SJSA1 (cell line): ENCODE measurements around the gene SLIT3. TPM values are rescaled to one million over a fixed set of nuclear protein-coding genes. Genes with fewer than 3 reads are reported as not detected.
A peak's percentile ranks its signal among the peaks of the same experiment; 100 is the strongest.

Experiments used
- DNase-seq, 2 experiments: peaks; one replicate each; pipeline ENCODE4 v3.0.0-alpha.2; 2015 to 2020; ENCODE audit warnings: low spot score in 2 of 2, low read depth in 1 of 2
- H3K27ac ChIP-seq: fragments of 250-450 bp; sonication (Bioruptor Pico); 2 replicates; pipeline ENCODE4 v1.5.1; 2020; ENCODE audit warnings: mild to moderate bottlenecking, moderate library complexity
- H3K27me3 ChIP-seq: fragments of 250-450 bp; sonication (Bioruptor Pico); replicated peaks from 2 replicates; pipeline ENCODE4 v1.5.1; 2020; ENCODE audit warnings: mild to moderate bottlenecking, moderate library complexity
- H3K36me3 ChIP-seq: fragments of 250-450 bp; sonication (Bioruptor Pico); 2 replicates; pipeline ENCODE4 v1.5.1; 2020; ENCODE audit warnings: mild to moderate bottlenecking
- H3K4me1 ChIP-seq: fragments of 250-450 bp; sonication (Bioruptor Pico); replicated peaks from 2 replicates; pipeline ENCODE4 v1.6.1; 2021; ENCODE audit warnings: mild to moderate bottlenecking
- H3K4me3 ChIP-seq: fragments of 250-450 bp; sonication (Bioruptor Pico); 2 replicates; pipeline ENCODE4 v1.5.1; 2020; ENCODE audit warnings: mild to moderate bottlenecking
- H3K9me3 ChIP-seq: fragments of 250-450 bp; sonication (Bioruptor Pico); replicated peaks from 2 replicates; pipeline ENCODE4 v1.5.1; 2020; ENCODE audit warnings: mild to moderate bottlenecking
- total RNA-seq: library from RNA; depleted of rRNA; stranded (reverse); fragments of >200 nt; shearing (Covaris generic); gene quantifications from 2 replicates; pipeline ENCODE4 v1.2.3, GENCODE V29; 2014

SLIT3 gene
- total RNA-seq, 1 experiment from 2014 or later, result 19.0 TPM

- Histone ChIP-seq H3K4me1 (peaks cover 12% of the 10 kb centered on the region), H3K27ac (no peak overlapping the region), H3K4me3 (no peak overlapping the region), H3K9me3 (no peaks in the 10 kb centered on the region), H3K36me3 (no peaks in the 10 kb centered on the region), H3K27me3 (no peaks in the 10 kb centered on the region)
- DNase-seq, result peak in 1 of 2 experiments; percentile 53
Measured at GRCh38 chr5:169307646-169308045, 6.7 kb upstream of the SLIT3 start.

DNA sequence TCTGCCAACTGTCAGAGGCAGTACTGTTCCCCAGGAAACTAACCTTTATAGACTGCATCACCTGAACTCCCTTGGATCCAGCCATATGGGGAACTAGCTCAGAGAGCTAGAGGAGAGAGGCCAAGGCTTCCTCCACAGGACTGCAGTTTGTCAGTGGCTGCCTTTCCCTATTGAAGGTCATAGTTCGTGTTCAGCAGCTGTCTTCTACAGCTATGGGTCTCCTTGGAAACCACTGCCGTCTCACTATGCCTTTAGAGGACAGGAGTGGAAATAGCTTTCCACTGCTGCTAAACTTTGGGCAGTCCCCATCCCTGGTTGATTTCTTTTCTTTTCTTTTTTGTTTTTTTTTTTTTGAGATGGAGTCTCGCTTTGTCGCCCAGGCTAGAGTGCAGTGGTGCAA is 4.4 kb upstream of the SLIT3 start:
- H3K36me3 ChIP-seq, result peaks cover 6% of the 10 kb centered on the region; the same call in 1 of the 2 replicates
- H3K9me3 ChIP-seq, result peaks cover 3% of the 10 kb centered on the region; the same call in 1 of the 2 replicates
- no peaks in the 10 kb centered on the region for H3K27me3 ChIP-seq
- H3K4me1 ChIP-seq, result peaks cover 33% of the 10 kb centered on the region
- no peak overlapping the region for H3K27ac ChIP-seq
- no peak for DNase-seq
- no peak overlapping the region for H3K4me3 ChIP-seq

- Histone ChIP-seq H3K4me1 (peaks cover 42% of the 10 kb centered on the region), H3K9me3 (peaks cover 3% of the 10 kb centered on the region; the same call in 1 of the 2 replicates), H3K4me3 (no peak overlapping the region), H3K27me3 (no peaks in the 10 kb centered on the region), H3K27ac (no peak overlapping the region), H3K36me3 (peaks cover 6% of the 10 kb centered on the region; the same call in 1 of the 2 replicates)
- DNase-seq, result no peak
Measured at GRCh38 chr5:169304175-169304574, 3.2 kb upstream of the SLIT3 start.

GRCh38 chr5:169303119-169303515 is 2.2 kb upstream of the SLIT3 start:
- Histone ChIP-seq H3K27me3 (no peaks in the 10 kb centered on the region), H3K27ac (no peak overlapping the region), H3K36me3 (peaks cover 6% of the 10 kb centered on the region; the same call in 1 of the 2 replicates), H3K9me3 (peaks cover 3% of the 10 kb centered on the region; the same call in 1 of the 2 replicates), H3K4me3 (no peak overlapping the region), H3K4me1 (peaks cover 53% of the 10 kb centered on the region)
- DNase-seq, result no peak

GRCh38 chr5:169302491-169303118 is 1.7 kb upstream of the SLIT3 start:
- no peak overlapping the region for H3K27ac ChIP-seq
- no peak overlapping the region for H3K4me3 ChIP-seq
- peaks cover 3% of the 10 kb centered on the region; the same call in 1 of the 2 replicates for H3K9me3 ChIP-seq

GRCh38 chr5:169301986-169302385 is 1.0 kb upstream of the SLIT3 start:
- no peak for DNase-seq
- Histone ChIP-seq H3K4me3 (no peak overlapping the region), H3K4me1 (peaks cover 54% of the 10 kb centered on the region), H3K36me3 (peaks cover 6% of the 10 kb centered on the region; the same call in 1 of the 2 replicates), H3K27ac (no peak overlapping the region), H3K9me3 (peaks cover 3% of the 10 kb centered on the region; the same call in 1 of the 2 replicates), H3K27me3 (no peaks in the 10 kb centered on the region)

More at GRCh38 chr5:169302491-169303118, 1.7 kb upstream of the SLIT3 start:
- H3K4me1 ChIP-seq, result peaks cover 53% of the 10 kb centered on the region
- H3K27me3 ChIP-seq, result no peaks in the 10 kb centered on the region
- DNase-seq, result peak; percentile 81 to 88
- peaks cover 6% of the 10 kb centered on the region; the same call in 1 of the 2 replicates for H3K36me3 ChIP-seq

DNA sequence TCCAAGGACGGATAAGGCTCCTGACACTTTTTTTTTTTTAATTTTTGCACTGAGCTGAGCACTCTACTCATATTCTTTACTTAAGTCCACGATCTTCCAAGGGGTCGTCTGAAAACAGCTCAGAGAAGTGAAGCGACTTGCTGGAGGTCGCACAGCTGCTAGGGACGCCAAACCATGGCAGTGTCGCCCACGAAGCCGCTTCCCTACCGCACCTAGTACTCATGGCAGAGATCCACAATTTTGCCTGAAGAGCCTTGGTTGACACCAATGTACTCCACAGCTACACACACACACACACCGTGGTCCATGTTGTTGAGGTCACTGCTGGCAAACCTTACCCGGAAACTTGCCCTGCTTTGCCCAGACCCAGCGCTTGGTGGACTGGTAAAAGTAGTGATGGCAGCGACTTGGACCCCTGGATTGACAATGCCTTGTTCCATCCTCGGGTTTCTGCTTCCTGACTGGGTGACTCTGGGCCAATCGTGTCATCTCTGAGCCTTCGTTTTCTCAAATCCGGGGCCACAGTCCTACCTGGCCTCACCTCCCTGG is 521 bp upstream of the SLIT3 start:
- peaks cover 3% of the 10 kb centered on the region; the same call in 1 of the 2 replicates for H3K9me3 ChIP-seq
- no peak for DNase-seq
- peak overlapping the region; percentile 3; the same call in 1 of the 2 replicates for H3K27ac ChIP-seq
- H3K27me3 ChIP-seq, result no peaks in the 10 kb centered on the region
- peak overlapping the region; percentile 77 for H3K4me3 ChIP-seq
- H3K4me1 ChIP-seq, result peaks cover 59% of the 10 kb centered on the region
- H3K36me3 ChIP-seq, result peaks cover 6% of the 10 kb centered on the region; the same call in 1 of the 2 replicates

- Histone ChIP-seq H3K27me3 (no peaks in the 10 kb centered on the region), H3K9me3 (peaks cover 3% of the 10 kb centered on the region; the same call in 1 of the 2 replicates), H3K36me3 (peaks cover 6% of the 10 kb centered on the region; the same call in 1 of the 2 replicates), H3K27ac (no peak overlapping the region), H3K4me3 (peak overlapping the region; percentile 77), H3K4me1 (peaks cover 75% of the 10 kb centered on the region)
- DNase-seq, result no peak
Measured at GRCh38 chr5:169299663-169300467, 1.1 kb downstream of the SLIT3 start.

- H3K27me3 ChIP-seq, result no peaks in the 10 kb centered on the region
- H3K4me3 ChIP-seq, result peak overlapping the region; percentile 77; the same call in 1 of the 2 replicates
- H3K4me1 ChIP-seq, result peaks cover 81% of the 10 kb centered on the region
- peaks cover 6% of the 10 kb centered on the region; the same call in 1 of the 2 replicates for H3K36me3 ChIP-seq
- no peak for DNase-seq
- no peak overlapping the region for H3K27ac ChIP-seq
- peaks cover 3% of the 10 kb centered on the region; the same call in 1 of the 2 replicates for H3K9me3 ChIP-seq
Measured at GRCh38 chr5:169299191-169299662, 1.7 kb downstream of the SLIT3 start.

GRCh38 chr5:169298193-169298592 is 2.7 kb downstream of the SLIT3 start:
- H3K9me3 ChIP-seq, result peaks cover 3% of the 10 kb centered on the region; the same call in 1 of the 2 replicates
- no peak overlapping the region for H3K4me3 ChIP-seq
- H3K27ac ChIP-seq, result no peak overlapping the region
- H3K4me1 ChIP-seq, result peaks cover 89% of the 10 kb centered on the region
- H3K27me3 ChIP-seq, result no peaks in the 10 kb centered on the region
- peaks cover 6% of the 10 kb centered on the region; the same call in 1 of the 2 replicates for H3K36me3 ChIP-seq
- DNase-seq, result no peak

GRCh38 chr5:169296419-169297143 is 4.4 kb downstream of the SLIT3 start:
- Histone ChIP-seq H3K36me3 (peaks cover 6% of the 10 kb centered on the region), H3K4me3 (no peak overlapping the region), H3K4me1 (peaks cover 84% of the 10 kb centered on the region), H3K27me3 (no peaks in the 10 kb centered on the region), H3K9me3 (peaks cover 3% of the 10 kb centered on the region; the same call in 1 of the 2 replicates), H3K27ac (peak overlapping the region; percentile 45)
- DNase-seq, result peak; percentile 65 to 82

- Histone ChIP-seq H3K27me3 (no peaks in the 10 kb centered on the region), H3K27ac (no peak overlapping the region), H3K4me3 (no peak overlapping the region), H3K4me1 (peaks cover 86% of the 10 kb centered on the region), H3K36me3 (peaks cover 3% of the 10 kb centered on the region; the same call in 1 of the 2 replicates), H3K9me3 (no peaks in the 10 kb centered on the region; the same call in 1 of the 2 replicates)
- DNase-seq, result peak in 1 of 2 experiments; percentile 28
Measured at GRCh38 chr5:169295306-169295705, 5.6 kb downstream of the SLIT3 start.

DNA sequence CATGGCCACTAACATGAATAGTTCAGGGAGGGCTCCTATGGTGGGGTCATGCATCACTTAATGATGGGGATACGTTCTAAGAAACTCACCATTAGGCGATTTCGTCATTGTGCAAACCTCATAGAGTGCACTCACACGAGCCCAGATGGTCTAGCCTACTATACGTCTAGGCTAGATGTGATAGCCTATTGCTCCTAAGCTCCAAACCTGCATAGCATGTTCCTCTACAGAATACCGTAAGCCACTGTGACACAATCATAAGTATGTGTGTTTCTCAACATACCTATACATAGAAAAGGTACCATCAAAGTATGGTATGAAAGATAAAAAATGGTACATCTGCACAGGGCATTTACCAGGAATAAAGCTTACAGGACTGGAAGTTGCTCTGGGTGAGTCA is 6.3 kb downstream of the SLIT3 start:
- H3K9me3 ChIP-seq, result no peaks in the 10 kb centered on the region
- H3K4me1 ChIP-seq, result peaks cover 86% of the 10 kb centered on the region
- H3K4me3 ChIP-seq, result no peak overlapping the region
- H3K27ac ChIP-seq, result no peak overlapping the region
- no peaks in the 10 kb centered on the region for H3K27me3 ChIP-seq
- peaks cover 3% of the 10 kb centered on the region; the same call in 1 of the 2 replicates for H3K36me3 ChIP-seq
- DNase-seq, result no peak
